HepG2 (cell line): ENCODE results near the gene KIAA1549.

Experiments
- CBX2 ChIP-seq, 2 experiments: fragments of 200-600 bp in 1 of 2; sonication (generic); formaldehyde crosslinking in 1 of 2; IDR thresholded peaks; 2 replicates each; pipeline versions ENCODE4 v1.7.0 to v1.8.1; 2018 to 2022; ENCODE audit warnings: low read depth in 2 of 2, low read length in 1 of 2, mild to moderate bottlenecking in 1 of 2, missing genetic modification reagents in 1 of 2
- MAX ChIP-seq: IDR thresholded peaks from 2 replicates; pipeline ENCODE4 v1.6.1; 2012; ENCODE audit warnings: inconsistent platforms
- MXI1 ChIP-seq: IDR thresholded peaks from 3 replicates; pipeline ENCODE4 v1.6.1; 2012; ENCODE audit warnings: low read depth, low read length, inconsistent platforms, borderline replicate concordance
- POLR2A ChIP-seq, 2 experiments: IDR thresholded peaks; 2 replicates each; pipeline ENCODE4 v1.6.1; 2011; ENCODE audit warnings: low read depth in 2 of 2, low read length in 2 of 2, mild to moderate bottlenecking in 1 of 2, moderate library complexity in 1 of 2; ENCODE audit not compliant: insufficient read depth in 1 of 2
- POLR2AphosphoS5 ChIP-seq: IDR thresholded peaks from 2 replicates; pipeline ENCODE4 v1.6.1; 2012; ENCODE audit warnings: low read depth, low read length
- ZBTB21 ChIP-seq: sonication (generic); formaldehyde crosslinking; IDR thresholded peaks from 2 replicates; pipeline ENCODE4 v1.4.0; 2020; ENCODE audit warnings: missing genetic modification reagents
- ZSCAN29 ChIP-seq: sonication (generic); formaldehyde crosslinking; conservative IDR thresholded peaks from 2 replicates; pipeline ENCODE4 v1.4.0; 2020; ENCODE audit warnings: mild to moderate bottlenecking, missing genetic modification reagents

- TF ChIP-seq ZSCAN29 (CRISPR knock-in tag) (no peak), ZBTB21 (CRISPR knock-in tag) (no peak), MAX (no peak), POLR2AphosphoS5 (no peak), CBX2 (IDR thresholded peaks at IDR 0.05; ENCODE audit: low read depth, low read length) (no peak), CBX2 (CRISPR knock-in tag; IDR thresholded peaks at IDR 0.05; ENCODE audit: low read depth) (no peak), MXI1 (no peak), POLR2A (IDR thresholded peaks at IDR 0.05; ENCODE audit: insufficient read depth in 1 of 2, low read depth in 2 of 2, low read length in 2 of 2) (no peak)
Measured at GRCh38 chr7:138892006-138892630, 89.1 kb downstream of the KIAA1549 start.
